Activated CD8-positive, alpha-beta memory T cell treated with anti-CD3 and anti-CD28 coated beads for 48 hours (primary cell): Measurements from ENCODE around the gene UGT2B10.
"Not testable (repeated sequence)": the region's sequence is repeated elsewhere in the genome, so short reads cannot be mapped to it uniquely, and the experiment has no call there.

Experiments
- DNase-seq, 3 experiments: peaks; one replicate each; pipeline ENCODE4 v3.0.0-alpha.2; 2020; ENCODE audit warnings: low read depth in 2 of 3, low spot score in 2 of 3

UGT2B10 gene

DNA sequence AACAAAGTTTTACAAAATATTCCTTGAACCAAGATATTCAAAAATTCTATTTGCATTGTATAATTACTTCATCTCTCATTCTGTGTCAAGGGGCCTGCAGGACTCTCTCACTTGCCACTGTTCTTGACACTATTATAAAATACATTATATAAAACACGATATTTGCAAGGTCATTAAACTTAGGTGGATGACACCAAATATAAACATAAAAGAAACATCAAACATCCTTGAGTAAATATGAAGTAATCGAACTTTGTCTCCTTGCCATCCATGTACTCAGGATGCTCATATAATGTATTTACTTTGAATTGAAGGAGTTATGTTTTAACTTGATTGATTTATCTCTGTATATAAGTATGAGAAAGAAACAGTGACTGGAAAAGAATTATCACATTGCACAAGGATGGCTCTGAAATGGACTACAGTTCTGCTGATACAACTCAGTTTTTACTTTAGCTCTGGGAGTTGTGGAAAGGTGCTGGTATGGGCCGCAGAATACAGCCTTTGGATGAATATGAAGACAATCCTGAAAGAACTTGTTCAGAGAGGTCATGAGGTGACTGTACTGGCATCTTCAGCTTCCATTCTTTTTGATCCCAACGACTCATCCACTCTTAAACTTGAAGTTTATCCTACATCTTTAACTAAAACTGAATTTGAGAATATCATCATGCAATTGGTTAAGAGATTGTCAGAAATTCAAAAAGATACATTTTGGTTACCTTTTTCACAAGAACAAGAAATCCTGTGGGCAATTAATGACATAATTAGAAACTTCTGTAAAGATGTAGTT, at the start of gene UGT2B10:
Gene UGT2B10, plus strand, starts transcription at position 378 of the 793 bp plus-strand sequence. Its CDS starts 26 bp downstream, at position 404.
- not testable (repeated sequence) for DNase-seq

DNA sequence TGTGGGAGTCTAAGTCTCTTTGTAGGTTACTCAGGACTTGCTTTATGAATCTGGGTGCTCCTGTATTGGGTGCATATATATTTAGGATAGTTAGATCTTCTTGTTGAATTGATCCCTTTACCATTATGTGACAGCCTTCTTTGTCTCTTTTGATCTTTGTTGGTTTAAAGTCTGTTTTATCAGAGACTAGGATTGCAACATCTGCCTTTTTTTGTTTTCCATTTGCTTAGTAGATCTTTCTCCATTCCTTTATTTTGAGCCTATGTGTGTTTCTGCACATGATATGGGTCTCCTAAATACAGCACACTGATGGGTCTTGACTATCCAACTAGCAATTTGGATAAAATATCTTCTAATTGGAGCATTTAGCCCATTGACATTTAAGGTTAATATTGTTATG, 44.0 kb upstream of the UGT2B10 start:
- DNase-seq: not testable (repeated sequence)

DNA sequence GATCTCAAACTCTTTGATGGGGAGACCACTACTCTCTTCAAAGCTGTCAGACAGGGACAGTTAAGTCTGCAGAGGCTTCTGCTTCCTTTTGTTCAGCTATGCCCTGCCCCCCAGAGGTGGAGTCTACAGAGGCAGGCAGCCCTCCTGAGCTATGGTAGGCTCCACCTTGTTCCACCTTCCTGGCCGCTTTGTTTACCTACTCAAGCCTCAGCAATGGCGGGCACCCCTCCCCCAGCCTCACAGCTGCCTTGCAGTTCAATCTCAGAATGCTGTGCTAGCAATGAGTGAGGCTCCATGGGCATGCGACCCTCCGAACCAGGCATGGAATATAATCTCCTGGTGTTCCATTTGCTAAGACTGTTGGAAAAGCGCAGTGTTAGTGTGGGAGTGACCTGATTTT, 42.1 kb upstream of the UGT2B10 start:
- no peak for DNase-seq

DNA sequence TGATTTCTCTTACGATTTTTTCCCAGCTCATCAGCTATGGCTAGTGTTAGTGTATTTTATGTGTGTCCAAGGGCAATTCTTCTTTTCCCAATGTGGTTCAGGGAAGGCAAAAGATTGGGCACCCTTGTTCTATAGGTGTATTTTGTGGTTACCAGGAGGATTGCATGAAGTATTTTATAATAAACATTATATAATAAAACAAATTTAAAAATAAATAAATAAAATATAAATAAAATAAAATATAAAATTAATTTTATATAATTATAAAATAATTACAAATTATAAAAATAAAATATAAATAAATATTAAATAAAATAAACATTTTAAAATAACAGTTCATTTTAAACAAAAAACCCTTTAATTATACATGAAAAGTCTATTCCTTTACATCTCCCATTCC, 35.6 kb upstream of the UGT2B10 start:
- DNase-seq: no peak

DNA sequence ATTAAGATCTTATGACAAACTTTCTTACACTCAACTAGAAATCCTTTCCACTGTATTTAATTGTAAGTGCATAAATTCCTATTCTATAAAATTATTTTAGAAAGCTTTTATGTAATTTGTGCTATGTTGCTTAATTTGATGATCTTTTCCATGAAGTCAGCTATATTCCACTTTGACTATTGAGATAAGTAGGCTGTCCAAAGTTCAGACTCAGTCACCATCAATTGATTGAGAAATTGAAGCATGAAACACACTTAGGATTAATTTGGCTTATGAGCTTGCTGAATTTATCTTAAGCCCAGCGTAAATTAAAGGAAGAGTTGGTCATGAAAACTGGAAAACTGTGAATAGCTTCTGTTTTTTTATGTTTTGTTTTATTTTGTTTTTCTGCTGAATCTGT, 18.7 kb upstream of the UGT2B10 start:
- DNase-seq: no peak

DNA sequence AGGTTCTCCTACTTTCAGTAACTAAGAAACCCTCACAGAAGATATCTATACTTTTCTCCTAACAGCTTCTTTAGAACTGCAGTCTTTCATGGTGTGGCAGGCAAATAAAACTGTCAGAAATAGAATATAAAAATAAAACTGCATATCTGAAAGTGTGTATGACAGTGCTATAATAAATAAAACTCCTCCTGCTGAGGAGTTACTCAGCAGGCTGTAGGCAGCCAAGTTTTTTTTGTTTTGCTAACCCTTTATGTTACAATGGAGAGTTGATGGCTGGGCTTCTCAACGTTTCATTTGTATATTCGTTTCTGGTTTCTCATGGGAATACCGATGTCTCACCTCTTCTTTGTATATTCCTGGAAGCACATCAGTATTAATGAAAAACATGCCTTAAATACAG, 18.2 kb upstream of the UGT2B10 start:
- no peak for DNase-seq

DNA sequence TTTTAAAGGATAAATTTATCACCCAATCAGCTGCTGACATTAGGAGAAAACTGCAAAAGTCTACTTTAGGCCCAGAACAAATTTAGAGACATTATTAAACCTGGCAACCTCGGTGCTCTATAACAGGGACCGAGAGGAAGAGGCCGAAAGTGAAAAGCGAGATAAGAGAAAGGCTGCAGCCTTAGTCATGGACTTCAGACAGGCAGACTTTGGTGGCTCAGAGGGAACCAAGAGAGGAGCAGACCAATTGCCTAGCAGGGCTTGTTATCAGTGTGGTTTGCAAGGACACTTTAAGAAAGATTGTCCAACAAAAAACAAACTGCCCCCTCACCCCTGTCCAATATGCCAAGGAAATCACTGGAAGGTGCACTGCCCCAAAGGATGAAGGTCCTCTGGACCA, 12.8 kb upstream of the UGT2B10 start:
- no peak for DNase-seq

DNA sequence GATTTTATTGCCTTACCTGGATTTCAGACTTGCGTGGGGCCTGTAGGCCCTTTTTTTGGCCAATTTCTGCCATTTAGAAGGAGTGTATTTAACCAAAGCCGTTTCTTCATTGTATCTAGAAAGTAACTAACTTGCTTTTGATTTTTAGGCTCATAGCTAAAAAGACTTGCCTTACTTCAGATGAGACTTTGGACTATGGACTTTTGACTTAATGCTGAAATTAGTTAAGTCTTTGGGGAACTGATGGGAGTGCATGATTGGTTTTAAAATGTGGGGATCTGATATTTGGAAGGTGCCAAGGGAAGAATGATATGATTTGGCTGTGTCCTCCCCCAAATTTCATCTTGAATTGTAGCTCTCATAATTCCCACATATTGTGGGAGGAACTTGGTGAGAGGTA, 7.7 kb upstream of the UGT2B10 start:
- no peak for DNase-seq

DNA sequence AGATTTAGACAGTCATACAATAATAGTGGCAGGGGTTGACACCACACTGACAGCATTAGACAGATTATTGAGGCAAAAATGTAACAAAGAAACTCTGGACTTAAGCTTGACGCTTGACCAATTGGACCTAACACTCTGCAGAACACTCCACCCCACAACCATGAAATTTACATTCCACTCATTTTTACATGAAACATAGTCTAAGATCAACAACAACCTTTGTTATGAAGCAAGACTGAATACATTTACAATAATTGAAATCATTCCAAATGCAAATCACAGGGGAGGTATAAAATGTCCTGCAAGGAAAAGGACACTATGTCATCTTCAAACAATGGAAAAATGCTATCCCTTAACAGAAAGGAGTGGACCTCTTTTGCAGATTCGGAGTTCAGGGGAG, 4.9 kb upstream of the UGT2B10 start:
- no peak for DNase-seq

DNA sequence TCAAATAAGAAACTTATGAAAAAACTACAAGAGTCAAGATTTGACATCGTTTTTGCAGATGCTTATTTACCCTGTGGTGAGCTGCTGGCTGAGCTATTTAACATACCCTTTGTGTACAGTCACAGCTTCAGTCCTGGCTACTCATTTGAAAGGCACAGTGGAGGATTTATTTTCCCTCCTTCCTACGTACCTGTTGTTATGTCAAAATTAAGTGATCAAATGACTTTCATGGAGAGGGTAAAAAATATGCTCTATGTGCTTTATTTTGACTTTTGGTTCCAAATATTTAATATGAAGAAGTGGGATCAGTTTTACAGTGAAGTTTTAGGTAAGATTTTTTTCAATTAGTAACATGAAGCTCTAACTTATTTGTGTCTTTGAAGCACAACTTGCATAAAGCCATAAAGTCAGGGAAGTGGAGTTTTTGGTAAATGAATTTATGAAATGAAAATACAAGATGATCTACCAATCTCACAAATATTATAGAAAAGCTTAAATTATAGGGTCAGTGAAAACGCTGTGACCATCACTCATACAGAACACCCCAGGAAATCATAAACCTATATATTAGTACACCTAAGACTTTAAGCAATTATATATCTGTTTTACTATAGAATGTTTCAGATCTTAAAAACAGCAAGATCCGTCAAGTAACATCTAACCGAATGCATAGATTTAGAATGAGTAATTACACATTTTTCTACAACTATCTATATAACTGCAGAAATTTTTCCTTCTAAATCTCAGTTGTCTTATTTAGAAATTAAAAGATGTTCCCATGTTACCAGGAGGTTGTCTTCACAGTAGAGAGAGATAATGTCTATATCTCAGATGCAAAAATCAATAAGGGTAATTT, 844 bp downstream of the UGT2B10 start:
- not testable (repeated sequence) for DNase-seq

DNA sequence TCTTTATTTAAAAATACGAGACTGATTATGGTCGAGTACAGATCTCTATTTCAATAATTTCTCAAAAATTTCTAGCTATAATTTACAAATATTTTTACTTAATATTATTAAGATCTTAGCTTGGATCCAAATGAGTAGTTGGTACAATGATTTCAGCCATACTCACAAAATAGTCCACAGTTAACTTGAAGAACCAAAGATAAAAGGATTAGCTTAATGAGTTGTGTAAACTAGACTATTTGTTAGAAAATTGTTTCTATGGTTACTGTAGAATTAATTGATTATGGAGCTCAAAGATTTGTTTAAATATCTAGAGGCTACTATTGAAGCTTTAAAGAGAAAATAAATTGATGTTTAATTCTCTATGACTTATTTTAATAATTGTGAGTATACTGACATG, 1.6 kb downstream of the UGT2B10 start:
- DNase-seq: no peak

DNA sequence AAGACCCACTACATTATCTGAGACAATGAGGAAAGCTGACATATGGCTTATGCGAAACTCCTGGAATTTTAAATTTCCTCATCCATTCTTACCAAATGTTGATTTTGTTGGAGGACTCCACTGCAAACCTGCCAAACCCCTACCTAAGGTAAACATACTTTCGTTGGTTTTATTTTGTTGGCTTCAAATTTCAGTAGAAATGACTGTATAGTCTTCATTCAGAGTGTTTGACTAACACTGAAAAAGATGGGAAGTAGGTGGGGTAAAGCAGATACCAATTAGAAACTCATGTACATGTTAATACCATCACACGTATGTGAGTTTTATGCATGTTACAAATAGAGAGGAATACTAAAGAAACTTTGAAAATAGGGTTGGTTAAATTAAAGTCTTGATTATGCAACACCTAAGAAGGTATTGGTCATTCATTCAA, 2.3 kb downstream of the UGT2B10 start:
- not testable (repeated sequence) for DNase-seq

DNA sequence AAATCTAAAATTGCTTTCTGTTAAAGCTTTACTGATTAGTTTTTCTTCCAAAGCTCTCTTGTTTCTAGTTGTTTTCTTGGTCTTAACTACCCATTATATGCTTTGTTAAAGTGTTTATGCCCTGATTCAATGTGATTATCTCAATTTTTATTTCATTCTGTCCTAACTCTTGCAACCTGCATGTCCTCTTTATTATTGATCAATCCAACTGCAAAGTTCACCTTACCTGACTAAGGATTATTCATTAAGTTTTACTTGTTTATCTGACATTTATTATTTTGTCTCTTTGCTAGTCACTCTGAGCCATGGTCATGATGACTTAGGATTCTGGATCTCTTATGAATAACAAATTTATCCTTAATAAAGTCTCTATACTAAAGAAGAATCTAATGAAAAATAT, 15.8 kb downstream of the UGT2B10 start:
- DNase-seq: no peak

DNA sequence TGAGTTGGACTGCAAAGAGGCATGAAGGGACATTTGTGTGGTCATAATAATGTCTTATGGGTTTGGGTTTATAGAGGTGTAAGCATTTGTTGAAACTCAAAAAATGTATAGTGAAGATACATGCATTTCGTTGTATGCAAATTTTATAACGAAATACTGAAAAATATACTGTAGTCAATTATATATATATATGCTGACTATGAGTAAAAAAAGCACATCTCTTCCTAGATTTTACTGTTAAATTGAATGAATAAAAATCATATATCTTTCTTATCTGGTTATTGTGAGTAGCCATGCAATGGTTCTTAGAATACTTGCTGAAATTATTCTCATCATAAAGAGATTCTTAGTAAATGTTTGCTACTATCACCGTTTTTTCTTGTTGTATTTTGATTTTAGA, 34.5 kb downstream of the UGT2B10 start:
- DNase-seq: no peak

DNA sequence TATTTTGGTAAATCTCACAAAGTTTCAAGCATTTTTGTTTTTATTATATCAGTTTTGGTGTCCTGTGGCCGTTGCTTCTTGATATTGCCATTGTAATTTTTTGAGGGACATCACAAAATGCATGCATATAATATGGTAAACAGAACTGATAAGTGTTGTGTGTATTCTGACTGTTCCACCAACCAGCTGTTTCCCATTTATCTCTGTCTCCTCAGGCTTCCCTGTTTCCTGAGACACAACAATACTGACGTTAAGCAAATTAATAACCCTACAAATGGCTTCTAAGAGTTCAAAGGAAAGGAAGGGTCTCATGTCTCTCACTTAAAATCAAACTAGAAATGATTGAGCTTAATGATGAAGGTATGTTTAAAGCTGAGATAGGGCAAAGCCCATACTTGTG, 40.0 kb downstream of the UGT2B10 start:
- DNase-seq: no peak

DNA sequence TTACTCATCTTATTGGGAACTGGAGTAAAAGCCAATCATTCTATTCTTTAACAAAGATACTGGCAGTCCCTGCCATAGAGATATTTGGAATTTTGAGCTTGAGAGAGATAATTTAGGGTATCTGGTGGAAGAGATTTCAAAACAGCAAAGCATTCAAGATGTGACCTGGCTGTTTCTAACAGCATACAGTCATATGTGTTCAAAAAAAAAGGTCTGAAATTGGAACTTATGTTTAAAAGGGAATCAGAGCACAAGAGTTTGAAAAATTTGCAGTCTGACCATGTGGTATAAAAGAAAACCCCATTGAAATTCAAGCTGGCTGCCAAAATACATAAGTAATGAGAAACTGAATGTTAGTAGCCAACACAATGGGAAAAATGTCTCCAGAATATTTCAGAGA, 42.2 kb downstream of the UGT2B10 start:
- DNase-seq: no peak

DNA sequence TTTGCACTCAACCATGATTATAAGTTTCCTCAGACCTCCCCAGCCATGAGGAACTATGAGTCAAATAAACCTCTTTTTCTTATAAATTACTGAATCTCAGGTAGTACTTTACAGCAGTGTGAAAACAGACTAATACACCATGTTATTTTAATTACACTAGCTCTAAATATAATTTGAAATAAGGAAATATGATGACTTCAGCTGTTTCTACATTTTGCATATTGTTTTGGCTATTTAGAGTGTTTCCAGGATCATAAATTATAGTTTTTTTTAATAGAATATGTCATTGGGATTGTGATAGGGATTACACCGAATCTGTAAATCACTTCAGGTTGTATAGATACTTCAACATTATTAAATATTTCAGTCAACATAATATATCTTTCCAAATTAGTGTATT, 43.9 kb downstream of the UGT2B10 start:
- DNase-seq: no peak

DNA sequence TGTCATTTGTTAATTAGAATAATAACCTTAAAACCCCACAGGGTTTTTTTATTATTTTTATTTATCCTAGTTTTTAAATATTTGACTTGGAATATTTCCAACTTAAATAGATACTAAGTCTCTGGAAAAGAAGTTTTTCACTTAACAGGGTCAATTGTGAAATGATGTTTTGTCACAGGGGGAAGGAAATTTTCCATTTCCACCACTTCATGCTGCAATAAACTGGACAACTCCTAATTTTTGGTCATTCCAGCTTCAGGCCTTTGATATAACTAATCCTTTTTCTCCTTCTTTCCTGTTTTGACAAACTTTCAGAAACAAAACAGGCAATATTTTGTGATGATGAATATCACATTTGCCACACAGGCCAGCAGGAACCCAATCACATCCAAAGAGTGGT, 45.3 kb downstream of the UGT2B10 start:
- no peak for DNase-seq

DNA sequence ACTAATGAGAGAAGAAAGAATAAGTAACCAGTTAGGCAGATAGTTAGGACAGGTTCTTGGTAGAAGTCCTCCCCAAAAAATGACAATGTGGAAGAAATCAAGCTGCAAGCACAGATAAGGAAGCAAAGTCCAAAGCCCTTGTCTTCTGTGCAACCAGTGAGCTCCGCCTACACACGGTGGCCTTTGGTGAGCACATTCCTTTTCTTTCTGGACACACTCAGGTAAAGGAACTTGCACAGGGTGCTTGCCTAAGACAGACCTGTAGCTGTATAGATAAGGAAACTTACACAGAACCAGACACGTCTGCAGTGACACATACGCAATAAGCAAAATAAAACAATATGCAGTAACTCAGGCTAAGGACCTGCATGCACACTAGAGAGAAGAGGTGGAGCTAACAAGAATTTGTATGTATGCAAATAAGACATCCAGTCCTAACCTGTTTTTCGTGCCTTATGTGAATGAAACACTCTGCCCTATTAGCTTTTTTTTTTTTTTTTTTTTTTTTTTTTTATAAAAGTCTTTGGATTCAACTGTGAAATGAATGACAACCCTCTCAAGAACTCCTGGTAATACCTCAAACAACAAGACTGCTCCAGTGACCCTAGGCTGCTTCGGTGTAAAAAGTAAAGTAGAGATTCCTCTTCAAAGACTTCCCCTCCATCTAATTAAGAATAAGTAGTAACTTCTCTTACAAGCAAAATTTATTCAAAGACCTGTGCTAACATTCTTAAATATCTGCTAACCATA, 48.8 kb downstream of the UGT2B10 start:
- no peak for DNase-seq

DNA sequence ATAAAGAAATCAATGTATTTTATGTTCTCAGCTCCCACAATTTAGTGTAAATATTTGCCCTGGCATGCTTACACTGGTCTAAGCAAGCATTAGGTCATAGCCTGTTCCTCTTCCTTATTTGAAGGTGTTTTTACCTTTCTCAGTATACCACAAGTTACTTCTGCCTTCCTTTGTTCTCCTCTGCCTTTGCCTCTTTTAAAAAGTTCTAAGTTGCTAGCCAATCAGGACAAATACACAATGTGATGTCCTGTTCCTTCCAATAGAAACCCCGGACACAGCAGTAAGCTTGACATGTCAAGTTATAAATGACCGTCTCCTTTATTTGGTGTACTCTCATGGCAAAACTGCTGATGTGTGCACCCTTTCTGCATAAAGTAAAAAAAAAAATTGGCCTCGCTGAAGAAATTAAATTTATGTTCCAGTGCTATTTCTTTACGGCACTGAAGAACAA, 49.4 kb downstream of the UGT2B10 start:
- DNase-seq: no peak

DNA sequence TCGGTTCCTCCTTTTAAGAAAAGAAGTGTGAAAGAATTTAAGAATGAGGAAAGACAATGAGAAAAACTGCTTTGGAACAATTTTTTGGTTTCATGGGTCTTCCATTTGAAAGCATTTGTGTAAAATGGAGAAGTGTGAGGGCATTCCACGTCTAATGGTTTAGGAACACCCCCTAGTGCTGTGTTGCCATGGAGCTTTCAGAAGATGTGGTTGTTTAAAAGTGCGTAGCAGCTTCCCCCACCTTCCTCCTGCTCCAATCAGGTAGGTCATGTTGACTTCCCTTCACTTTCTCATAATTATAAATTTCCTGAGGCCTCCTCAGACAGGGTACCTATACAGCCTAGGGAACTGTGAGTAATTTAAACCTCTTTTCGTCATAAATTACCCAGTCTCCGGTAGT, 50.0 kb downstream of the UGT2B10 start:
- no peak for DNase-seq
